SKM-1 (cell line): ENCODE results near the gene NR4A2.

Source experiments
- DNase-seq: peaks from one replicate; lab custom pipeline; 2025; ENCODE audit not compliant: unreplicated experiment; lab: John Stamatoyannopoulos, UW

Gene NR4A2

DNA sequence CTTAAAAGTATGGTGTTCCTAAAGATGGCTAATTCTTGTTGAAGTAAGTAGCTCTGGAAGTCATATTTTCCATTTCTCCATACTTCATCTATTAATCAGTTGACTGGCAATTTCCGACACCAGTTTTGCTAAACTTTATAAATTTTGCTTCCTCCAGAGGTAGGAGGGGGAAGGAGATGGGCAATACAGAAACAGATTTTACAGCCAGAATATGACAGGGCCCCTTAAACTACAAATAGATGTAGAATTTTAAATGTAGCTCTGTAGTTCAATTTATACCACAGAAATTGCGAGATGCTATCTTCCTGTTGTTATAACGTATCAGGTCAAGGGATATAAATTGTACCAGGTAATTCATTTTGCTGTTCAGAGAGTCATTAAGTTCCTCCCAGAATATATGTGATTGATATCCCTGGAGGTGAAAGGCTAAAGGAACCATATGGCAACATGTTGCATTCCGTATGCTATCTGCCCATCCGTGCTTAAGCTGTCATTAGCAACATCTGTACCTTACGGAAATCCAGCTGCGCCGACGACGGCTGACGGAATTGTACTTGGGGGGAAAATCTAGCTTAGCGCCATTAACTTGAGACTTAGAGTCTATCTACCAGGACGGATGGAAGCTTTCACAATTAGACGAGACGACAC lies 8.4 kb upstream of the NR4A2 start:
- DNase-seq: no peak

DNA sequence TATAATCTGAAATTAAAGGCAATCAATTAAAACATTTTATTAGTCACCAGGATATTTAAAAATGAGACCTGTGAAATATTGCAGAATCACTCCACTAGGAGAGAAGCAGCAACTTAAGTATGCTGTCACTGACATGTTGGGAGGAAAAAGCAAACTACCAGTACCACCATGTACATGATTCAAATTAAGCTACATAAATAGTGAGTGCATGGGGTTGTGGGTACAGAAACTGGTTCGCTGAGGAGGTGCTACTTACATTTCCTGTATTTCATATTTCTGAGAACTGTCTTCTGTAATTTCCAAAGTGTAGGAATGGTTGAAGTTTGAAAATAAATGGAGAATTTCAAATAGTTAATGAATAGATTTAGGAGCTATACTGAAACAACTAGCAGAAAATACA lies 7.9 kb upstream of the NR4A2 start:
- no peak for DNase-seq

- no peak for DNase-seq
Measured at GRCh38 chr2:156339865-156340264, 7.3 kb upstream of the NR4A2 start.

DNA sequence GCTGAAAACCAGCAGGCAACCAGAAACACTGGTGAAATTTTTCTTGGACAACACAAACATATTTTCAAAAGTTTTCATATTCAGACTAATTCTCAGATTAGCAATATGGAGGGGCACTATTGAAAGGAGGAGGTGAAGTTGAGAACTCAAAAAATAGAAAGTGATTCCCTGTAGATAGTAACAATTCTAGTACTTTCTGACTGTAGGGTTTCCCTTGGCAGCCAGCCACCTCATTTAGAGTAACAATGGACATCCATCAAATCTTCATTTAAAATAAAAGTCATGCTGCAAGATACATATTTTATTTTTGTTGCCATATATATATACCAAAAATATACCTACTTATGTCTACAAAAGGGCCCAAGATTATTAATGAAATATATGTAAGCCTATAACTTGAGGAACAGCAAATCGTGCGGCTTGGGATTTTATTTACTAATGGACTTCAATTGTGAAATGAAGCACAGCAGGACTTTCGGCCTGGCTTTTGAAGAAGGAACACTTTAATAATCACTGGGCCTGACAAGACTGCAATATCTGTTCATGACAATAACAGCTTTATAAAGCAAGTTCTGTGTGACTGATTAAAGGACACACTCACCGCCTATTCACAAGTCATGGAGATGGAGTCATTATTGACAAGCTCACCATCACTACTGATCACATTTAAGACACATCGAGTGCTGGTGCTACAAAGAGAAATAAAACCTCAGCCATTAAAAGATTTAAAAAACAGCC lies 6.8 kb upstream of the NR4A2 start:
- DNase-seq: no peak

DNA sequence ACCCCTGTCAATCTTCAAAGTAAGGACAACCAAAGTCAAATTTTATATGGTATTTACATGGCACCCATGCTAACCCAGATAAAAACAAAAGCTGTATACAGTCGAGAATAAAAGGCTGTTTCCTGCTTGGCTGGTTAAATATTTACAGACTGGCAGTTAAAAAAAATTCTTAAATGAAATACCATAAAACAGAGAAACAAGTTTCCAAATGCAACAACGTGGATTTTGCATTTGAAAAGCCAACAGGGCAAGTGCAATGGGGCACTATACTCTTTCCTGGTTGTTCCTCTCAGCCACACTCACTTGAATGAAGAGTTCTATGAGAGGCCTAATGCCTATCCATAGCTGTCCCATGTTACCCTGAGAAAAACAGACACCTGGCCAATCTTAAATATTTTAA lies 6.1 kb upstream of the NR4A2 start:
- no peak for DNase-seq

- DNase-seq: peak; percentile 59
Measured at GRCh38 chr2:156334496-156335478, 2.3 kb upstream of the NR4A2 start.

DNA sequence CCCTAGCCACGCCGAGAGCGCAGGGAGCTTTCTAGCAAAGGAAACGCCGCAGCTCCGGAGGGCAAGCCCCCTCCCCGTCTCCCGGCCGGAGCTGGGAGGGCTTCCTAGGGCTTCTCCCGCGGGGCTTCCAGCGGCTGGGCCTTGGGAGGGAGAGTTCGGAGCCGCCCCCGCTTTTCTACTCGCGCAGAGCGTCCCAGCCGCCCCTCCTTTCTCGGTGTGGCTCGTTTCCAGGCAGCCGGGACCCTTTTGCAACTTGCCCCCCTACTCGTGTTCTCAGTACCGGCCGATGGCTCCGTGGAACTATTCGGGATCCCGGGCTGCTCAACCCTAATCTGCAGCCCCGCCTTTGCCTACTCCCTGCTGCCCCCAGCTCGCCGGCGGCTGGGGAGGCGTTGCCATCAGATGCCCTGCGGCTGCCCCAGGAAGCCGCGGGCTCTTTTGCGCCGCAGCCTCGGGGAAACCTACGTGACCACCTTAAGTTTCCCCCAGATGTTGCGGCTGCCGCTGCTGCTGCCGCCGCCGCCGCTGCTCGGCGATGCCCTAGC lies 1.5 kb upstream of the NR4A2 start:
- peak; percentile 59 for DNase-seq

GRCh38 chr2:156333274-156333950 lies 891 bp upstream of the NR4A2 start:
- DNase-seq: no peak

DNA sequence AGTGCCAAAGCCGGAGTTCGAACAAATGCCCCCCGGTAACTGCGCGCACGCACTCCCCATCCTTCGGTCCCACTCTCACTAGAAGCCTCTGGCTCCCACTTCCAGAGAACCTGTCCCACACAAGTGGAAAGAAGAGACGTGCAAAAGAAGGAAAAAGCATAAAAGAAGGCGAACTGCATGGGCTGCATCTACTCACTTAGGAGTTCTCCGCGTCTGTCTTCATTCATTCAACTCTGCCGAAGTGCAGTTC lies 312 bp downstream of the NR4A2 start:
- DNase-seq: no peak

- peak; percentile 81 for DNase-seq
Measured at GRCh38 chr2:156331572-156332283, 793 bp downstream of the NR4A2 start.

DNA sequence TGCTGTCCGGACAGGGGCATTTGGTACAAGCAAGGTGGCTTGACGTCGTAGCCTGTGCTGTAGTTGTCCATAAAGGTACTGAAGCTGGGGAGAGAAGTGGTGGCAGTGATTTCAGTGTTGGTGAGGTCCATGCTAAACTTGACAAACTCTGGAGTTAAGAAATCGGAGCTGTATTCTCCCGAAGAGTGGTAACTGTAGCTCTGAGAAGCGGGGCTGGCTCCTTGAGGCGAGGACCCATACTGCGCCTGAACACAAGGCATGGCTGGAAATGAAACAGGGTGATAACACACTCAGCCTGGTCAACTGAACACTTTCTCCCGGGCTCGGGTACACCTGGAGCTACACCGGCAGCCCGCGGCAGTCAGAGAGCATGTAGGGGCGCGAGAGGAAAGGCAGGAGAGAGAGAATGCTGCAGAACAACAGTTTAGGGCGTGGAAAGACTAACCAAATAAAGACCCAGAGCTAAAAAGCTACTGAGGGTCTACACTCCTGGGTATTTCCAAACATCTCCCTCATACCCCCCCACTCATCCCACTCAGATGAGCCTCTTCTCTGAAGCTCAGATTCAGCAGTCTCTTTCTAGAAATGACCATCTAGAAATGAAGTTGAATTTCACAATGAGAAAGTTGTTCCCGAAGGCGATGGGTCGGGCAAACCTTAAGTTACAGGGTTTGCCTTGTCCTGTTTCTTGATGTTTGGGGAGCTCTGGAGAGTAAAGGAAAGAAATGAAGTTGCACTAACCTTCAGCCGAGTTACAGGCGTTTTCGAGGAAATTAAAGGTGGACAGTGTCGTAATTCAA lies 2.4 kb downstream of the NR4A2 start:
- no peak for DNase-seq

GRCh38 chr2:156329031-156329926 lies 3.2 kb downstream of the NR4A2 start:
- DNase-seq: no peak

GRCh38 chr2:156327835-156328695 lies 4.5 kb downstream of the NR4A2 start:
- DNase-seq: no peak

DNA sequence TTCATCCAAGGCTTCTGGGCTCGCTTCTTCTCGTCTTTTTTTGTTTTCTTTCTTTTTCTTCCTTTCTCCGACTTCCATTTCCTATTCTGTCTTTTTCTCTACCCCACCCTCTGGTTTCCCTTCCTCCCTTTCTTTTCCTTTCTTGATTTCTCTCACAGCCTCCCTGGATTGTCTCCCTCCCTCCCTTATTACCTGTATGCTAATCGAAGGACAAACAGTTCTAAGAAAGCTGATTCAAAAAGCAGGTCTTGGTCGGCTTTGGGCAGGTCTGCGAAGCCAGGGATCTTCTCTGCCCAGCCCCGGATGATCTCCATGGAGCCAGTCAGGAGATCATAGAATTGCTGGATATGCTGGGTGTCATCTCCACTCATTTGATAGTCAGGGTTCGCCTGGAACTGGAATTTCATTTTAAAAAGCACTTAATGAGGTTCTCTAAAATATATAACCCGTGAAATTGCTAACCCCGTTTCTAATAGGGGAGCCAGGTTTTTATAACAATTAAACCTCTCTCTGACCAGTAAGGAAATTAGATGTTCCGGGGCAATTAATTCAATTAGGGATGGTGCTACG lies 5.9 kb downstream of the NR4A2 start:
- no peak for DNase-seq

- no peak for DNase-seq
Measured at GRCh38 chr2:156325688-156326525, 6.6 kb downstream of the NR4A2 start.

- no peak for DNase-seq
Measured at GRCh38 chr2:156323754-156324153, 8.8 kb downstream of the NR4A2 start.
